ENCODE measurements around the gene CMSS1. TPM values are rescaled to one million over a fixed set of nuclear protein-coding genes. Genes with fewer than 3 reads are reported as not detected.

CMSS1 gene
- total RNA-seq, 4 donors from 2014 or later = 23.2 to 89.5 (median 67.6) TPM

GRCh38 chr3:99896482-99896881, 78.8 kb downstream of the CMSS1 start:
- no peak overlapping the region for H3K4me3 ChIP-seq
- peak overlapping the region in 1 of 4 donors; percentile 33 for H3K27ac ChIP-seq
- H3K9me3 ChIP-seq = no peaks in the 10 kb centered on the region
- TF ChIP-seq CTCF (IDR thresholded peaks at IDR 0.05 in 4 of 5, conservative IDR thresholded peaks at IDR 0.05 in 1 of 5) = no peak
- no peak for TF ChIP-seq POLR2A (IDR thresholded peaks at IDR 0.05)
- in situ Hi-C loops (cut with MboI; ENCODE audit: low sequenced_read_pairs in 4 of 4) = no loop called here
- intact Hi-C loops (cut with DNase I; ENCODE audit: low total_unique reads) = no loop called here
- H3K27me3 ChIP-seq = no peaks in the 10 kb centered on the region
- ATAC-seq = no peak
- no peaks in the 10 kb centered on the region for H3K36me3 ChIP-seq
- DNase-seq = no peak
- H3K4me1 ChIP-seq = peaks cover 8 to 18% of the 10 kb centered on the region in 2 donors

- Histone ChIP-seq H3K27ac (no peak overlapping the region), H3K36me3 (no peaks in the 10 kb centered on the region), H3K27me3 (no peaks in the 10 kb centered on the region), H3K4me3 (no peak overlapping the region), H3K9me3 (no peaks in the 10 kb centered on the region), H3K4me1 (peaks cover 21 to 26% of the 10 kb centered on the region in 2 donors)
- ATAC-seq (no peak), DNase-seq (no peak)
- intact Hi-C loops (cut with DNase I; ENCODE audit: low total_unique reads) (no loop called here), in situ Hi-C loops (cut with MboI; ENCODE audit: low sequenced_read_pairs in 4 of 4) (no loop called here)
- TF ChIP-seq CTCF (IDR thresholded peaks at IDR 0.05 in 4 of 5, conservative IDR thresholded peaks at IDR 0.05 in 1 of 5) = no peak
Measured at GRCh38 chr3:99899603-99900002, 81.9 kb downstream of the CMSS1 start.

GRCh38 chr3:99900248-99900647, 82.6 kb downstream of the CMSS1 start:
- intact Hi-C loops (cut with DNase I; ENCODE audit: low total_unique reads) (no loop called here), in situ Hi-C loops (cut with MboI; ENCODE audit: low sequenced_read_pairs in 4 of 4) (no loop called here)
- no peaks in the 10 kb centered on the region for H3K9me3 ChIP-seq
- TF ChIP-seq CTCF (IDR thresholded peaks at IDR 0.05 in 4 of 5, conservative IDR thresholded peaks at IDR 0.05 in 1 of 5) = no peak
- TF ChIP-seq POLR2A (IDR thresholded peaks at IDR 0.05) = no peak
- H3K4me3 ChIP-seq = no peak overlapping the region
- no peaks in the 10 kb centered on the region for H3K27me3 ChIP-seq
- ATAC-seq (no peak), DNase-seq (no peak)
- peak overlapping the region in 3 of 4 donors; percentile 57 to 76 (median 75) for H3K27ac ChIP-seq
- H3K36me3 ChIP-seq = no peaks in the 10 kb centered on the region
- H3K4me1 ChIP-seq = peaks cover 14 to 26% of the 10 kb centered on the region in 2 donors

- Histone ChIP-seq H3K27me3 (no peaks in the 10 kb centered on the region), H3K4me3 (no peak overlapping the region), H3K36me3 (no peaks in the 10 kb centered on the region), H3K4me1 (peaks cover 14 to 22% of the 10 kb centered on the region in 2 donors), H3K27ac (peak overlapping the region; percentile 36 to 76 (median 66)), H3K9me3 (no peaks in the 10 kb centered on the region)
- ATAC-seq (peak; percentile 67 to 74), DNase-seq (no peak)
- intact Hi-C loops (cut with DNase I; ENCODE audit: low total_unique reads) = no loop called here
- TF ChIP-seq POLR2A (IDR thresholded peaks at IDR 0.05) (no peak), CTCF (IDR thresholded peaks at IDR 0.05 in 4 of 5, conservative IDR thresholded peaks at IDR 0.05 in 1 of 5) (no peak)
- in situ Hi-C loops (cut with MboI; ENCODE audit: low sequenced_read_pairs in 4 of 4) = no loop called here
Measured at GRCh38 chr3:99901200-99901926, 83.7 kb downstream of the CMSS1 start.
